Testis (tissue), 2 donors: ENCODE results near the gene GRHL3.

ENCODE experiments used
- CTCF ChIP-seq, 3 experiments: fragments of 450-650 bp in 2 of 3; fragments of 200-600 bp in 1 of 3; sonication (generic) in 1 of 3; IDR thresholded peaks; one replicate each; pipeline ENCODE4 v1.5.1; 2016 to 2019; ENCODE audit warnings: antibody characterized with exemption in 3 of 3, mild to moderate bottlenecking in 2 of 3, moderate library complexity in 1 of 3
- POLR2A ChIP-seq: fragments of 450-650 bp; IDR thresholded peaks from one replicate; pipeline ENCODE4 v1.6.1; 2017; ENCODE audit warnings: antibody characterized with exemption, mild to moderate bottlenecking, moderate library complexity

- TF ChIP-seq CTCF (IDR thresholded peaks at IDR 0.05): no peak
- no peak for TF ChIP-seq POLR2A
These were observed 62.1 kb downstream of the GRHL3 start for GRCh38 chr1:24381256-24381655.
